PC-3 (cell line): Measurements from ENCODE around the gene MEGF10.
"Not testable (repeated sequence)": the region's sequence is repeated elsewhere in the genome, so short reads cannot be mapped to it uniquely, and the experiment has no call there.

Experiments used
- EZH2 ChIP-seq: fragments of 300-600 bp; sonication (generic); IDR thresholded peaks from one replicate; pipeline ENCODE4 v1.6.1; 2017; ENCODE audit warnings: antibody characterized with exemption, mild to moderate bottlenecking, low read length; ENCODE audit not compliant: unreplicated experiment
- EZH2phosphoT487 ChIP-seq: fragments of 300-600 bp; sonication (generic); IDR thresholded peaks from 2 replicates; pipeline ENCODE4 v1.6.1; 2018; ENCODE audit warnings: mild to moderate bottlenecking, antibody characterized with exemption, low read length, borderline replicate concordance
- TF ChIP-seq, protein P1 (sequence below): fragments of 300-600 bp; sonication (generic); conservative IDR thresholded peaks from 2 replicates; pipeline ENCODE4 v1.5.1; 2017; ENCODE audit warnings: antibody characterized with exemption, low read depth, mild to moderate bottlenecking, low read length

- TF ChIP-seq, protein P1, sequence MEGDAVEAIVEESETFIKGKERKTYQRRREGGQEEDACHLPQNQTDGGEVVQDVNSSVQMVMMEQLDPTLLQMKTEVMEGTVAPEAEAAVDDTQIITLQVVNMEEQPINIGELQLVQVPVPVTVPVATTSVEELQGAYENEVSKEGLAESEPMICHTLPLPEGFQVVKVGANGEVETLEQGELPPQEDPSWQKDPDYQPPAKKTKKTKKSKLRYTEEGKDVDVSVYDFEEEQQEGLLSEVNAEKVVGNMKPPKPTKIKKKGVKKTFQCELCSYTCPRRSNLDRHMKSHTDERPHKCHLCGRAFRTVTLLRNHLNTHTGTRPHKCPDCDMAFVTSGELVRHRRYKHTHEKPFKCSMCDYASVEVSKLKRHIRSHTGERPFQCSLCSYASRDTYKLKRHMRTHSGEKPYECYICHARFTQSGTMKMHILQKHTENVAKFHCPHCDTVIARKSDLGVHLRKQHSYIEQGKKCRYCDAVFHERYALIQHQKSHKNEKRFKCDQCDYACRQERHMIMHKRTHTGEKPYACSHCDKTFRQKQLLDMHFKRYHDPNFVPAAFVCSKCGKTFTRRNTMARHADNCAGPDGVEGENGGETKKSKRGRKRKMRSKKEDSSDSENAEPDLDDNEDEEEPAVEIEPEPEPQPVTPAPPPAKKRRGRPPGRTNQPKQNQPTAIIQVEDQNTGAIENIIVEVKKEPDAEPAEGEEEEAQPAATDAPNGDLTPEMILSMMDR: not testable (repeated sequence)
- TF ChIP-seq EZH2phosphoT487, EZH2: not testable (repeated sequence)
Observed at GRCh38 chr5:127308325-127308724, 17.7 kb downstream of the MEGF10 start.
